Osteocyte (in vitro differentiated cells): ENCODE results near the gene SPOUT1. TPM values are rescaled to one million over a fixed set of nuclear protein-coding genes. Genes with fewer than 3 reads are reported as not detected.

Experiments used
- DNase-seq: peaks from one replicate; pipeline ENCODE4 v3.0.0; 2021; ENCODE audit warnings: mixed read lengths; ENCODE audit not compliant: unreplicated experiment; ENCODE audit errors: extremely low spot score
- H3K27ac Mint-ChIP-seq: one replicate; pipeline ENCODE4 v1.8.0; 2021; ENCODE audit warnings: mild to moderate bottlenecking, mixed read lengths; ENCODE audit not compliant: unreplicated experiment
- H3K27me3 Mint-ChIP-seq: one replicate; pipeline ENCODE4 v1.8.0; 2021; ENCODE audit warnings: mixed read lengths; ENCODE audit not compliant: unreplicated experiment
- H3K36me3 Mint-ChIP-seq: one replicate; pipeline ENCODE4 v1.8.0; 2021; ENCODE audit warnings: mixed read lengths; ENCODE audit not compliant: unreplicated experiment
- H3K4me1 Mint-ChIP-seq: one replicate; pipeline ENCODE4 v1.8.0; 2021; ENCODE audit warnings: mixed read lengths; ENCODE audit not compliant: unreplicated experiment
- H3K4me3 Mint-ChIP-seq: one replicate; pipeline ENCODE4 v1.8.0; 2021; ENCODE audit warnings: mild to moderate bottlenecking, moderate library complexity, mixed read lengths; ENCODE audit not compliant: unreplicated experiment
- H3K9me3 Mint-ChIP-seq: one replicate; pipeline ENCODE4 v1.8.0; 2021; ENCODE audit warnings: mixed read lengths; ENCODE audit not compliant: unreplicated experiment
- total RNA-seq: library from RNA; stranded (reverse); gene quantifications from 2 replicates; pipeline ENCODE4 v1.2.1, GENCODE V29; 2021
- TF ChIP-seq, protein P1 (sequence below): fragments of 200-600 bp; sonication (generic); IDR thresholded peaks from 2 replicates; pipeline ENCODE4 v1.5.0; 2021; ENCODE audit warnings: antibody characterized with exemption, mild to moderate bottlenecking, moderate library complexity

SPOUT1 gene
- total RNA-seq, 1 donor from 2014 or later, result 34.8 TPM

DNA sequence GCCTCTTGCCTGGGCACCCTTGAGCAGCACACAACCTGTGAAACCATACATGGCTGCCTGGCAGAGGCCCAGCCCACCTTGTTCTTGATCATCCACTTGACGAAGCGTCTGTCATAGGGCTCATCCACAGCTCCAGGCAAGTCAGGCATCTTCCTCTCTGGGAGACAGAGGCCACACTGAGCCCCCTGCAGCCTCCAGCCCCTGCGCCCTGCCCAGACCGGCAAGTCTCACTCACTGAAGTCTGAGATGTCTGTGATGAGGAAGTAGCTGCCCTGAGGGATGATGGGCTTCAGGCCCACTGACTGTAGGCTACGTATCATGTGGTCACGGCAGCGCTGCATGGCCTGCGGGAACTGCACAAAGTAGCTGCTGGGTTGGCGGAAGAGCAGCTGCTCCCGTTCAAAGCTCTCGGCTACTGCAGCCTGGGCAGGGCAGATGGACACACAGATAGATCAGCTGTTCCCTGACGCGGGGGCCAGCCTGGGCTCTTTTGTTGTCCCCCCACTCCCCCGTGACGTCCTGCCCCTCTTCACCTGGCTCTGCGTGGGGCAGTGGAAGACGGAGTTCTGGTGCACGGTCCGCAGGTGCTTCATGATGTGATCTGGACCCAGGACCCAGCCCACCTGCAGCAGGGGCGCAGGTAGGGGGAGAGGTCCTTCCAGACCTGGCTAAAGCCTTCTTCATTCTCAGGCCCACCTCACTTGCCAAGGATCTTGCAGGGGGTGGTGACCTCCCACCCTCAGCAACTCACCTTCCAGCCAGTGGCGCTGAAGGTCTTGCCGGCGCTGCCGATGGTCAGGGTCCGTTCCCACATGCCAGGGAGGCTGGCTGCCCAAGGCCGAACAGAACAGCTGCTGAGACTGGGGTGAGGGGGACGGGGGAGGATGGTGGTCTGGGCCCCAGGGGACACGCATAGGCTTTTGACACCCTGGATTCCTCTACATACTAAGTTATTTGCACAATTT is 5.9 kb upstream of the SPOUT1 start:
- no peak for DNase-seq
- H3K27ac Mint-ChIP-seq, result no peak overlapping the region
- TF ChIP-seq, protein P1, sequence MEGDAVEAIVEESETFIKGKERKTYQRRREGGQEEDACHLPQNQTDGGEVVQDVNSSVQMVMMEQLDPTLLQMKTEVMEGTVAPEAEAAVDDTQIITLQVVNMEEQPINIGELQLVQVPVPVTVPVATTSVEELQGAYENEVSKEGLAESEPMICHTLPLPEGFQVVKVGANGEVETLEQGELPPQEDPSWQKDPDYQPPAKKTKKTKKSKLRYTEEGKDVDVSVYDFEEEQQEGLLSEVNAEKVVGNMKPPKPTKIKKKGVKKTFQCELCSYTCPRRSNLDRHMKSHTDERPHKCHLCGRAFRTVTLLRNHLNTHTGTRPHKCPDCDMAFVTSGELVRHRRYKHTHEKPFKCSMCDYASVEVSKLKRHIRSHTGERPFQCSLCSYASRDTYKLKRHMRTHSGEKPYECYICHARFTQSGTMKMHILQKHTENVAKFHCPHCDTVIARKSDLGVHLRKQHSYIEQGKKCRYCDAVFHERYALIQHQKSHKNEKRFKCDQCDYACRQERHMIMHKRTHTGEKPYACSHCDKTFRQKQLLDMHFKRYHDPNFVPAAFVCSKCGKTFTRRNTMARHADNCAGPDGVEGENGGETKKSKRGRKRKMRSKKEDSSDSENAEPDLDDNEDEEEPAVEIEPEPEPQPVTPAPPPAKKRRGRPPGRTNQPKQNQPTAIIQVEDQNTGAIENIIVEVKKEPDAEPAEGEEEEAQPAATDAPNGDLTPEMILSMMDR, result no peak
- H3K4me1 Mint-ChIP-seq, result no peaks in the 10 kb centered on the region
- H3K36me3 Mint-ChIP-seq, result peaks cover 4% of the 10 kb centered on the region
- H3K4me3 Mint-ChIP-seq, result no peak overlapping the region
- H3K9me3 Mint-ChIP-seq, result no peaks in the 10 kb centered on the region
- no peaks in the 10 kb centered on the region for H3K27me3 Mint-ChIP-seq

GRCh38 chr9:128833696-128834095 is 4.1 kb upstream of the SPOUT1 start:
- Mint-ChIP-seq H3K36me3 (peaks cover 4% of the 10 kb centered on the region), H3K4me3 (no peak overlapping the region), H3K4me1 (peaks cover 11% of the 10 kb centered on the region), H3K27ac (no peak overlapping the region), H3K27me3 (no peaks in the 10 kb centered on the region), H3K9me3 (no peaks in the 10 kb centered on the region)
- TF ChIP-seq, protein P1, result no peak
- no peak for DNase-seq

DNA sequence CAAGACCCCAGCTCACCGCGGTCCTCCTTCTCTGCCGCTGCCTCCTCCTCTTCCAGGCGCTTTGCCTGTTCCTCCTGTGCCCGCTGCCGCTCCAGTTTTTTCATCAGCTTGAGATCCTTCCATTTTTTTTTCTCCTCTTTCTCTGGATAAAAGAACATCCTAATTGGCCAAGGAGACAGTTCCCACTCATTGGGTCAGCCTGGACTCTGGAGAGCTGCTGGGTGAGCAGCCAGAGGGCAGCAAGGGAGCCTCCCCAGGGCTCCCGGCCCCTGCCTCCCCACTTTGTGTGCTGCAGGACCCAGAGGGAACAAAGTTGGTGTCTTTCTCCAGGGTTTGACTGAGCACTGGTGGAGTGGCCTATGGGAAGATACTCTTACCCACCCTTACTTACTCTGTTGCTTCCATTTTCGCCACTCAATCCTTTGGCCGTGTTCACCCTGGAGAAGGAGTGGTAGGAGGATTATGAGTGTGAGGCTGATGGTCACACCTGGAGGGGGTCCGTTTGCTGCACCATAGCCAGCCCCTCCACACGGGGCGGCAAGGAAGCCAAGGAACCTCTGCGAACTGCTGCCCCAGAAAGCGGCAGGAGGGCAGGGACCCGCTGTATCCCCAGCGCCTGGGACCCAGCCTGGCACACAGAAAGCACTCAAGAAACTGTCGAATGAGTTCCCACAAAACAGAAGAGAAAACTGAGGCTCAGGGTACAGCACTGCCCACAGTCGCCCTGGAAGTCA is 708 bp downstream of the SPOUT1 start:
- no peak for DNase-seq
- Mint-ChIP-seq H3K4me3 (peak overlapping the region; percentile 89), H3K27ac (peak overlapping the region; percentile 78), H3K9me3 (no peaks in the 10 kb centered on the region), H3K27me3 (no peaks in the 10 kb centered on the region), H3K36me3 (peaks cover 7% of the 10 kb centered on the region), H3K4me1 (peaks cover 17% of the 10 kb centered on the region)
- TF ChIP-seq, protein P1, result no peak

DNA sequence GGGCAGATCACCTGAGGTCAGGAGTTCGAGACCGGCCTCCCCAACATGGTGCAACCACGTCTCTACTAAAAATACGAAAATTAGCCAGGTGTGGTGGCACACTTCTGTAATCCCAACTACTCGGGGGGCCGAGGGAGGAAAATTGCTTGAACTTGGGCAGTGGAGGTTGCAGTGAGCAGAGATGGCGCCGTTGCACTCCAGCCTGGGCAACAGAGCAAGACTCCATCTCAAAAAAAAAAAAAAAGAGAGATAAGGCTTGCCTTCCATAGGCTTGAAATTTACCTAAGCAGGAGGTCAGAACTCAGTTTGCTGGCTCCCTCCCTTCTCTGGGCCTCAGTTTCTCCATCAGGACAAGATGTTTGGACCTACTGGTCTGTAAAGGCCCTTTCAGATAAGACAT is 1.3 kb downstream of the SPOUT1 start:
- Mint-ChIP-seq H3K4me1 (peaks cover 17% of the 10 kb centered on the region), H3K36me3 (peaks cover 7% of the 10 kb centered on the region), H3K27ac (no peak overlapping the region), H3K9me3 (no peaks in the 10 kb centered on the region), H3K27me3 (no peaks in the 10 kb centered on the region), H3K4me3 (peak overlapping the region; percentile 89)
- no peak for DNase-seq
- TF ChIP-seq, protein P1, result no peak
